RWPE2 (cell line): ENCODE data around the gene PKD1.
A peak's percentile ranks its signal among the peaks of the same experiment; 100 is the strongest.

Experiments
- ATAC-seq: fragments of 200-7000 bp; cut with Tn5 transposase; 3 replicates; pipeline ENCODE4 v1.9.1; 2021; ENCODE audit warnings: low read depth
- DNase-seq: peaks from one replicate; pipeline ENCODE4 v3.0.0-alpha.2; 2020; ENCODE audit warnings: low spot score
- H3K27ac ChIP-seq: fragments of 450-650 bp; 2 replicates; pipeline ENCODE4 v1.5.1; 2017; ENCODE audit warnings: mild to moderate bottlenecking; ENCODE audit not compliant: poor library complexity, severe bottlenecking
- H3K27me3 ChIP-seq: fragments of 250-450 bp; sonication (Bioruptor Pico); 2 replicates; pipeline ENCODE4 v1.5.1; 2021; ENCODE audit warnings: mild to moderate bottlenecking, moderate library complexity; ENCODE audit not compliant: insufficient read depth, poor library complexity, severe bottlenecking
- H3K36me3 ChIP-seq: fragments of 250-450 bp; sonication (Bioruptor Pico); 2 replicates; pipeline ENCODE4 v1.5.1; 2020; ENCODE audit warnings: low read depth, mild to moderate bottlenecking, moderate library complexity
- H3K4me1 ChIP-seq: fragments of 250-450 bp; sonication (Bioruptor Pico); 2 replicates; pipeline ENCODE4 v1.5.1; 2021; ENCODE audit warnings: mild to moderate bottlenecking, moderate library complexity; ENCODE audit not compliant: insufficient read depth, poor library complexity, severe bottlenecking
- H3K4me3 ChIP-seq: fragments of 250-450 bp; sonication (Bioruptor Pico); 2 replicates; pipeline ENCODE4 v1.5.1; 2021; ENCODE audit warnings: mild to moderate bottlenecking, moderate library complexity; ENCODE audit not compliant: severe bottlenecking
- H3K9me3 ChIP-seq: fragments of 250-450 bp; sonication (Bioruptor Pico); 2 replicates; pipeline ENCODE4 v1.5.1; 2021; ENCODE audit warnings: mild to moderate bottlenecking, moderate library complexity; ENCODE audit not compliant: severe bottlenecking
- CTCF ChIP-seq: fragments of 450-650 bp; IDR thresholded peaks from one replicate; pipeline ENCODE4 v1.5.1; 2017; ENCODE audit warnings: mild to moderate bottlenecking, moderate library complexity; ENCODE audit not compliant: poor library complexity, severe bottlenecking

The PKD1 gene

GRCh38 chr16:2089706-2090480 lies 45.8 kb downstream of the PKD1 start:
- ATAC-seq (no peak), DNase-seq (no peak)
- no peaks in the 10 kb centered on the region for H3K4me1 ChIP-seq
- no peaks in the 10 kb centered on the region for H3K9me3 ChIP-seq
- peaks cover 73% of the 10 kb centered on the region for H3K36me3 ChIP-seq
- no peak overlapping the region for H3K4me3 ChIP-seq
- no peak overlapping the region for H3K27ac ChIP-seq
- TF ChIP-seq CTCF: no peak
- H3K27me3 ChIP-seq: no peaks in the 10 kb centered on the region

DNA sequence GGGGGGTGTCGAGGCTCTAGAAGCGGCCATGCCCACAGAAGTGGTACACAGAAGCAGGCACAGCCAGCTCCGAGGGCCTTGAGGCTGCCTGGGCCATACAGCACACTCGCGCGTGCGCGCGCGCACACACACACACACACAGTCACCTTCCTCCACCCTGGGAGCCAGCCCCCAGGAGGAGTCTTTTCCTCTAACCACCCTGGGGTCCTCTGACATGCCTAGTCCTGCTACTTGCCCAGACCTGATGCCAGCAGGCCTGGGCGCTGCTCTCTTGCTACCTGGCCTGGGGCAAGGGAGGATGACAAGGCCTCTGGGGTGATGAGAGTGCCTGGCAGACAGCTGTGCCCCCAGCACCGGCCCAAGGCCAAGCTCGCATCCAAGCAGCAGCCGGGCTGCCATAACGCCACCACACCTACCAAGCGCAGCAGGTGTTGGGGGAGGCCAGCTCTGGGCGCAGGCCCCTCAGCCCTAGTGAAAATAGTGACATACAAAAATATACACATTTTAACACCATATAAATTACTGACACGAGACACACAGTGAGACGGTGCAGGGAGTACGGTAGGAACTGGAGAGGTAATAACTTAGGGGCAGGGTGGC lies 46.8 kb downstream of the PKD1 start:
- TF ChIP-seq CTCF: no peak
- ATAC-seq (peak; percentile 6; the same call in 1 of the 3 replicates), DNase-seq (no peak)
- no peaks in the 10 kb centered on the region for H3K4me1 ChIP-seq
- peak overlapping the region; percentile 9 for H3K27ac ChIP-seq
- peaks cover 72% of the 10 kb centered on the region for H3K36me3 ChIP-seq
- H3K27me3 ChIP-seq: no peaks in the 10 kb centered on the region
- H3K4me3 ChIP-seq: no peak overlapping the region
- no peaks in the 10 kb centered on the region for H3K9me3 ChIP-seq

DNA sequence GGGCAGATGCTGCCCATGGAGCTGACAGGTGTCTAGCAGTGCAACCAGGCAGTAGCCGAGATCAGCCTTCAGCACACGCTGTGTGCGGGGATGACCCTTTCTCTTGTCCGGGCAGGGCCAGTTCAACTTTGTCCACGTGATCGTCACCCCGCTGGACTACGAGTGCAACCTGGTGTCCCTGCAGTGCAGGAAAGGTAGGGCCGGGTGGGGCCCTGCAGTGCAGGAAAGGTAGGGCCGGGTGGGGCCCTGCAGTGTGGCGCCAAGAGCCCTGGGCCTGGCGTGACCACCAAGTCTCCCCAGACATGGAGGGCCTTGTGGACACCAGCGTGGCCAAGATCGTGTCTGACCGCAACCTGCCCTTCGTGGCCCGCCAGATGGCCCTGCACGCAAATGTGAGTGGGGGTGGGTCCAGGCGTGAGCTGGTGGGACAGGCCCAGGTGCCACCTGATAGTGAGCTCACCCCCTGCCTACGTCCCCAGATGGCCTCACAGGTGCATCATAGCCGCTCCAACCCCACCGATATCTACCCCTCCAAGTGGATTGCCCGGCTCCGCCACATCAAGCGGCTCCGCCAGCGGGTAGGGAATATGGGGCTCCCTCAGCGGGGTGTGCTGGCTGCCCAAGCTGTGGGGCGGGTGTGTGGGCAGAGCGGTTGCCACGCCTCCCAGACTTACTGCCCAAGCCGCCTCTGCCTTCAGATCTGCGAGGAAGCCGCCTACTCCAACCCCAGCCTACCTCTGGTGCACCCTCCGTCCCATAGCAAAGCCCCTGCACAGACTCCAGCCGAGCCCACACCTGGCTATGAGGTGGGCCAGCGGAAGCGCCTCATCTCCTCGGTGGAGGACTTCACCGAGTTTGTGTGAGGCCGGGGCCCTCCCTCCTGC lies 47.7 kb downstream of the PKD1 start:
- Histone ChIP-seq H3K27me3 (no peaks in the 10 kb centered on the region), H3K4me3 (no peak overlapping the region), H3K4me1 (no peaks in the 10 kb centered on the region), H3K36me3 (peaks cover 69% of the 10 kb centered on the region), H3K9me3 (no peaks in the 10 kb centered on the region), H3K27ac (peak overlapping the region; percentile 9)
- ATAC-seq (no peak), DNase-seq (no peak)
- TF ChIP-seq CTCF: no peak

DNA sequence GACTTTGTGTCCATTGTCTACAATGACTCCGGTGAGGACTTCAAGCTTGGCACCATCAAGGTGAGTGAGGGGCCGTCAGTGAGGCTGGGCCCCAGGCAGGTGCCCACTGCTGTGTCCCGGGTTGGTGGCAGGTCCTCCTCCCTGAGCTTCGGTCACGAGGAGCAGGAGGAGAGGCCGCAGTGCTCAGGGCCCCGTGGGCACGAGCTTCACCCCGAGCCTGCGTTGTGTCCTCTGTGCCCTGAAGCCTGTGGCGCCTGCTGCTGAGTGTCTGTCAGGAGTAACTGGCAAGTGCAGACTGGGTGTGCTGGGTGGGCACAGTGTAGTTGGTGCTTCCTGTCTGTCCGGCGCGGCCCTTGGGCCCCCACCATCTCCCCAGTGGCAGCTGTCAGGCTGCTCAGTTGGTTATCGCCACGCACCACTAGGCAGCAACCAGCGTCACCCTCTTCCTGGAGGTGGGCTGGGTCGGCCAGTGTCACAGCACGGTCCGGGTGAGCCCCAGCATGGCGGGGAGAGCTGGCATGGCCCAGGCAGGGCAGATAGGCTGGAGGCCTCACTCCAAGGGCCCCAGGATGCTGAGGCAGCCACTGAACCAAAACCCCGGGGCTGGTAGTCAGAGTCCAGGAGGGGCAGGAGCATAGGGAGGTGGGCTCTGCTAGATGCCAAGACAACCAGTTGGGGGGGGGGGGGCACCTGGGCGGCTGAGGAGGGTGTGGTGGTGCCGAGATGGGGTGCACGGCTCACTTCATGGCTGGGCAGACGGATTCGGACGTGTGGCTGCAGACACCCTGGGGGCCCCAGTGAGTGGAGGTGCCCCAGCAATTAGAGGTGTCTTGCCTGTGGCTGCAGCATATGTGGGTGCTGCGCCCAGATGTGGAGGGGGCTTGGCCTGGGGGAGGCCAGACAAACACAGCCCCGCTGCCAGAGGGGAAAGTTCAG lies 48.6 kb downstream of the PKD1 start:
- DNase-seq: no peak
- H3K27ac ChIP-seq: no peak overlapping the region
- no peak for ATAC-seq

More for the DNA sequence above, 48.6 kb downstream of the PKD1 start:
- no peaks in the 10 kb centered on the region for H3K27me3 ChIP-seq
- no peaks in the 10 kb centered on the region for H3K9me3 ChIP-seq
- H3K36me3 ChIP-seq: peaks cover 69% of the 10 kb centered on the region
- no peak for TF ChIP-seq CTCF
- peaks cover 4% of the 10 kb centered on the region for H3K4me1 ChIP-seq
- H3K4me3 ChIP-seq: no peak overlapping the region
